Kidney (tissue), 14 donors: Measurements from ENCODE around the gene FAF1. TPM values are rescaled to one million over a fixed set of nuclear protein-coding genes. Genes with fewer than 3 reads are reported as not detected.
"Not testable (repeated sequence)": the region's sequence is repeated elsewhere in the genome, so short reads cannot be mapped to it uniquely, and the experiment has no call there.

Experiments
- DNase-seq, 5 donors: peaks; one replicate each; pipeline ENCODE4 v3.0.0-alpha.2; 2013 to 2020
- FAIRE-seq: peaks from 2 replicates; lab custom pipeline; 2012; peaks lifted over from hg19 to GRCh38; lab: Jason Lieb, UNC
- H3K27ac ChIP-seq, 2 donors: one replicate each; pipeline ENCODE4 v1.7.0; 2013; ENCODE audit warnings: low read depth in 2 of 2, low read length in 2 of 2, inconsistent platforms in 1 of 2
- H3K27me3 ChIP-seq: one replicate; pipeline ENCODE4 v1.7.1; 2013; ENCODE audit warnings: low read length, inconsistent platforms; ENCODE audit not compliant: control insufficient read depth, insufficient read depth
- H3K36me3 ChIP-seq, 3 donors: one replicate each; pipeline versions ENCODE4 v1.7.0 to v1.7.1; 2013; ENCODE audit warnings: low read length in 3 of 3, control low read depth in 1 of 3, inconsistent platforms in 1 of 3; ENCODE audit not compliant: insufficient read depth in 3 of 3, control insufficient read depth in 2 of 3
- H3K4me1 ChIP-seq, 3 donors: one replicate each; pipeline versions ENCODE4 v1.7.0 to v1.7.1; 2013; ENCODE audit warnings: low read length in 3 of 3, inconsistent platforms in 1 of 3, low read depth in 1 of 3; ENCODE audit not compliant: control insufficient read depth in 2 of 3, insufficient read depth in 2 of 3
- H3K4me3 ChIP-seq, 3 donors: one replicate each; pipeline versions ENCODE4 v1.7.0 to v1.8.1; 2013; ENCODE audit warnings: low read length in 3 of 3, control low read depth in 1 of 3, inconsistent platforms in 1 of 3
- H3K9ac ChIP-seq, 3 donors: one replicate each; pipeline versions ENCODE4 v1.7.0 to v1.7.1; 2013; ENCODE audit warnings: low read length in 3 of 3, control low read depth in 1 of 3, inconsistent platforms in 1 of 3
- H3K9me3 ChIP-seq, 3 donors: one replicate each; pipeline versions ENCODE4 v1.7.0 to v1.7.1; 2013; ENCODE audit warnings: low read length in 3 of 3, control low read depth in 1 of 3, inconsistent platforms in 1 of 3; ENCODE audit not compliant: control insufficient read depth in 2 of 3, insufficient read depth in 1 of 3
- CTCF ChIP-seq: IDR thresholded peaks from 3 replicates; pipeline ENCODE4 v1.5.1; 2012; ENCODE audit warnings: mild to moderate bottlenecking, moderate library complexity, borderline replicate concordance; ENCODE audit not compliant: insufficient read depth; ENCODE audit errors: extremely low read depth
- intact Hi-C: fragments of 100-400 bp; cut with DNase I; formaldehyde crosslinking; loops from one replicate; pipeline ENCODE4 v1.11.1; 2022
- polyA plus RNA-seq: library from polyadenylated mRNA; stranded (reverse); fragments of 350-450 nt; fragmentation: Illumina TruSeq; extraction: RNeasy Lipid Tissue Mini Kit (QIAGEN cat#74804); gene quantifications from one replicate; pipeline ENCODE4 v1.2.3, GENCODE V29; 2014; ENCODE audit warnings: low read depth, low replicate concordance; ENCODE audit not compliant: insufficient read depth
- total RNA-seq: library from RNA; stranded (reverse); fragmentation: NEBNext Ultra II Directional; extraction: Animal tissue kit (Norgen Biotek cat#: 25700); gene quantifications from one replicate; pipeline ENCODE4 v1.2.1, GENCODE V29; 2021
- donor health status: control.
- donor health status: control.
- donor health status: control.
- donor health status: control.
- donor health status: control.
- donor health status: DM: yes; HTN: yes; CAD: no.
- donor health status: Normal renal cell carcinoma (clear cell type).

FAF1 gene
- total and polyA plus RNA-seq, 2 donors from 2014 or later, result 50.1 to 72.8 TPM

GRCh38 chr1:50529510-50529909 lies 430.6 kb downstream of the FAF1 start:
- FAIRE-seq, result no peak
- intact Hi-C loops, result no loop called here

GRCh38 chr1:50527987-50528320 lies 432.1 kb downstream of the FAF1 start:
- intact Hi-C loops, H3K36me3 ChIP-seq, DNase-seq, H3K9ac ChIP-seq, H3K9me3 ChIP-seq, H3K4me3 ChIP-seq, H3K27ac ChIP-seq, H3K27me3 ChIP-seq, FAIRE-seq, H3K4me1 ChIP-seq: not testable (repeated sequence)

More at GRCh38 chr1:50529510-50529909, 430.6 kb downstream of the FAF1 start:
- H3K36me3 ChIP-seq, result peaks cover 0 to 5% (median 3%) of the 10 kb centered on the region in 3 donors
- no peak for DNase-seq
- no peaks in the 10 kb centered on the region for H3K9me3 ChIP-seq
- H3K4me3 ChIP-seq, result no peak overlapping the region
- H3K9ac ChIP-seq, result no peak overlapping the region
- no peak overlapping the region for H3K27ac ChIP-seq
- H3K27me3 ChIP-seq, result no peaks in the 10 kb centered on the region
- TF ChIP-seq CTCF, result no peak
- H3K4me1 ChIP-seq, result no peaks in the 10 kb centered on the region

- Histone ChIP-seq H3K27me3 (no peaks in the 10 kb centered on the region), H3K27ac (no peak overlapping the region), H3K9me3 (peaks cover 0 to 3% (median 0%) of the 10 kb centered on the region in 3 donors), H3K36me3 (peaks cover 0 to 3% (median 0%) of the 10 kb centered on the region in 3 donors), H3K9ac (no peak overlapping the region), H3K4me1 (no peaks in the 10 kb centered on the region), H3K4me3 (no peak overlapping the region)
- DNase-seq (no peak), FAIRE-seq (no peak)
- intact Hi-C loops, result no loop called here
- TF ChIP-seq CTCF, result no peak
Measured at GRCh38 chr1:50527249-50527986, 432.6 kb downstream of the FAF1 start.

GRCh38 chr1:50526431-50526830 lies 433.6 kb downstream of the FAF1 start:
- FAIRE-seq (no peak), DNase-seq (no peak)
- Histone ChIP-seq H3K9me3 (peaks cover 0 to 3% (median 0%) of the 10 kb centered on the region in 3 donors), H3K36me3 (peaks cover 0 to 3% (median 0%) of the 10 kb centered on the region in 3 donors), H3K27me3 (no peaks in the 10 kb centered on the region), H3K9ac (no peak overlapping the region), H3K27ac (no peak overlapping the region), H3K4me1 (no peaks in the 10 kb centered on the region), H3K4me3 (no peak overlapping the region)
- TF ChIP-seq CTCF, result no peak
- intact Hi-C loops, result no loop called here
